ENCODE results near the gene CIRBP. TPM values are rescaled to one million over a fixed set of nuclear protein-coding genes. Genes with fewer than 3 reads are reported as not detected.

Gene CIRBP
- total and polyA plus RNA-seq, 2 donors (not counting 1 experiment from before 2014, with no cell fraction given): 104 to 298 TPM

DNA sequence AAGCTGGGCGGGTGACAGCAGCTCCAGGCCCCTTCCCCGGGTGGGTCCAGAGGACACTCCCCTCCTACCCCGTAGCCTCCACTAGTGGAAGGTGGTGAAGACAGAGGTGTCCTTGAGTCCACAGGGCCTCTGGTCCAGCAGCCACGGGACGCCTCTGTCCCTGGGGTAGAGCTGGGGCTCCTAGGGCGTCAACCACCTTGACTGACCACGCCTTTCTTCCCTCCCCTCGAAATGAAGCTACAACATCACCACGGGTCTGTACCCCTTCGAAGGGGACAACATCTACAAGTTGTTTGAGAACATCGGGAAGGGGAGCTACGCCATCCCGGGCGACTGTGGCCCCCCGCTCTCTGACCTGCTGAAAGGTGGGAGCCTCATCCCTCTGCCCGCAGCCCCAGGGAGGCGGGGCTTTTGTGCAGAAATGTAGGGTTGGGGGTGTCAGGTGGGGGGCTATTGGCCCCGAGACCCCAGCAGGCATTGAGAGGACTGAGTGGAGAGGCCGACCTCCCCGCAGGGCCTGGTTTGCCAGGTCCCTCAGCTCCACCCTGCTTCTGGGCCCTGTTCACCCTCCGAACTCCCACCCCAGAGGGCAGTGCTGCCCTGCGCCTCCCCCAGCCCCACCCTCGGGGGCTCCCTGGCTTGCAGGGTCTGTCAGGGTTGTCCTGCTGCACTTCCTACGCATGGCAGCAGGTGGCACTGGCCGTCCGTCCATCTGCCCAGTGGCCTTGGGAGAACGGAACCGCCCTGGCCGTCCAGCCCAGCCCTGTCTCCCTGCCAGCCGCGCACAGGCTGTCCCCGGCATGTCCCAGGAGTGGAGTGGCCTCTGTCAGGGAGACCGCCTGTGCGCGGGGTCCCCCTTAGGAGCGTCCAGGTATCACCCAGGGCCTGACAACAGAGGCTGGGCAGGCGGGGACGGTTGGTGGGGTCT is 47.9 kb upstream of the CIRBP start:
- Histone ChIP-seq H3K79me2 (ENCODE audit: control insufficient read depth, insufficient read depth, low read length) (peaks cover 25% of the 10 kb centered on the region), H3K27ac (ENCODE audit: insufficient read depth, low read length) (no peak overlapping the region), H4K20me1 (ENCODE audit: control insufficient read depth, extremely low read depth, insufficient read depth, low read length) (no peaks in the 10 kb centered on the region)

DNA sequence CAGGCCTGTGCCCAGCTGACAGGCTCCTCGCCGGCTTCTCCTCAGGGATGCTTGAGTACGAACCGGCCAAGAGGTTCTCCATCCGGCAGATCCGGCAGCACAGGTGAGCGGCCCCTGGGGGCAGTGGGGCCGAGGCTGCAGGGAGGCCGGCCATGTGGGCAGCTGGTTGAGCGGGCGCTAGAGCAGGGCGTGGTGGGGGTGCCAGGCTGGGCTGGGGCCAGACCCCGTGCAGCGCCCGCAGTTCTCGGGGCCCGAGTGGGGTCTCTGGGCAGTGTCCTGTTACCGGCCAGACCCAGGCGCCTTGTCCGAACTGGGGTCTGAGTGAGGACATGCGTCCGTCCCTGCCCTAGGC is 47.3 kb upstream of the CIRBP start:
- Histone ChIP-seq H3K79me2 (ENCODE audit: control insufficient read depth, insufficient read depth, low read length) (peaks cover 20% of the 10 kb centered on the region), H3K4me1 (ENCODE audit: control insufficient read depth, extremely low read depth, insufficient read depth, low read length) (peaks cover 4% of the 10 kb centered on the region), H3K4me3 (replicated peaks in 1 of 4; ENCODE audit: control extremely low read depth in 1 of 4, insufficient read depth in 1 of 4, low read depth in 3 of 4, low read length in 4 of 4) (no peak overlapping the region), H3K36me3 (ENCODE audit: control insufficient read depth, insufficient read depth, low read length) (peaks cover 38% of the 10 kb centered on the region), H4K20me1 (ENCODE audit: control insufficient read depth, extremely low read depth, insufficient read depth, low read length) (no peaks in the 10 kb centered on the region), H3K9ac (ENCODE audit: insufficient read depth, low read length) (peak overlapping the region; percentile 37), H3K27me3 (ENCODE audit: control insufficient read depth, insufficient read depth, low read length) (no peaks in the 10 kb centered on the region), H2AFZ (ENCODE audit: low read length) (no peak overlapping the region), H3K27ac (ENCODE audit: insufficient read depth, low read length) (no peak overlapping the region), H3K9me3 (ENCODE audit: control insufficient read depth, insufficient read depth, low read depth, low read length) (no peaks in the 10 kb centered on the region), H3K4me2 (ENCODE audit: extremely low read depth, insufficient read depth, low read length) (no peak overlapping the region)
- TF ChIP-seq, protein P1, sequence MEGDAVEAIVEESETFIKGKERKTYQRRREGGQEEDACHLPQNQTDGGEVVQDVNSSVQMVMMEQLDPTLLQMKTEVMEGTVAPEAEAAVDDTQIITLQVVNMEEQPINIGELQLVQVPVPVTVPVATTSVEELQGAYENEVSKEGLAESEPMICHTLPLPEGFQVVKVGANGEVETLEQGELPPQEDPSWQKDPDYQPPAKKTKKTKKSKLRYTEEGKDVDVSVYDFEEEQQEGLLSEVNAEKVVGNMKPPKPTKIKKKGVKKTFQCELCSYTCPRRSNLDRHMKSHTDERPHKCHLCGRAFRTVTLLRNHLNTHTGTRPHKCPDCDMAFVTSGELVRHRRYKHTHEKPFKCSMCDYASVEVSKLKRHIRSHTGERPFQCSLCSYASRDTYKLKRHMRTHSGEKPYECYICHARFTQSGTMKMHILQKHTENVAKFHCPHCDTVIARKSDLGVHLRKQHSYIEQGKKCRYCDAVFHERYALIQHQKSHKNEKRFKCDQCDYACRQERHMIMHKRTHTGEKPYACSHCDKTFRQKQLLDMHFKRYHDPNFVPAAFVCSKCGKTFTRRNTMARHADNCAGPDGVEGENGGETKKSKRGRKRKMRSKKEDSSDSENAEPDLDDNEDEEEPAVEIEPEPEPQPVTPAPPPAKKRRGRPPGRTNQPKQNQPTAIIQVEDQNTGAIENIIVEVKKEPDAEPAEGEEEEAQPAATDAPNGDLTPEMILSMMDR (conservative IDR thresholded peaks at IDR 0.05 in 1 of 2, IDR thresholded peaks at IDR 0.05 in 1 of 2; ENCODE audit: low read depth in 1 of 2, low read length in 2 of 2): no peak
- TF ChIP-seq EZH2 (IDR thresholded peaks at IDR 0.05; ENCODE audit: low read length, missing control alignments): no peak
- no peak for DNase-seq (ENCODE audit: low read depth in 2 of 2)

More for the DNA sequence above, 47.9 kb upstream of the CIRBP start:
- H3K36me3 ChIP-seq (ENCODE audit: control insufficient read depth, insufficient read depth, low read length): peaks cover 33% of the 10 kb centered on the region
- H3K9ac ChIP-seq (ENCODE audit: insufficient read depth, low read length): peak overlapping the region; percentile 37
- H3K9me3 ChIP-seq (ENCODE audit: control insufficient read depth, insufficient read depth, low read depth, low read length): no peaks in the 10 kb centered on the region
- H3K4me3 ChIP-seq (replicated peaks in 1 of 4; ENCODE audit: control extremely low read depth in 1 of 4, insufficient read depth in 1 of 4, low read depth in 3 of 4, low read length in 4 of 4): no peak overlapping the region
- peaks cover 4% of the 10 kb centered on the region for H3K4me1 ChIP-seq (ENCODE audit: control insufficient read depth, extremely low read depth, insufficient read depth, low read length)
- no peak overlapping the region for H3K4me2 ChIP-seq (ENCODE audit: extremely low read depth, insufficient read depth, low read length)
- H2AFZ ChIP-seq (ENCODE audit: low read length): no peak overlapping the region
- DNase-seq (ENCODE audit: low read depth in 2 of 2): peak; percentile 40 to 59
- no peak for TF ChIP-seq EZH2 (IDR thresholded peaks at IDR 0.05; ENCODE audit: low read length, missing control alignments)
- TF ChIP-seq, protein P1 (conservative IDR thresholded peaks at IDR 0.05 in 1 of 2, IDR thresholded peaks at IDR 0.05 in 1 of 2; ENCODE audit: low read depth in 1 of 2, low read length in 2 of 2): peak; percentile 56 to 65
- no peaks in the 10 kb centered on the region for H3K27me3 ChIP-seq (ENCODE audit: control insufficient read depth, insufficient read depth, low read length)

DNA sequence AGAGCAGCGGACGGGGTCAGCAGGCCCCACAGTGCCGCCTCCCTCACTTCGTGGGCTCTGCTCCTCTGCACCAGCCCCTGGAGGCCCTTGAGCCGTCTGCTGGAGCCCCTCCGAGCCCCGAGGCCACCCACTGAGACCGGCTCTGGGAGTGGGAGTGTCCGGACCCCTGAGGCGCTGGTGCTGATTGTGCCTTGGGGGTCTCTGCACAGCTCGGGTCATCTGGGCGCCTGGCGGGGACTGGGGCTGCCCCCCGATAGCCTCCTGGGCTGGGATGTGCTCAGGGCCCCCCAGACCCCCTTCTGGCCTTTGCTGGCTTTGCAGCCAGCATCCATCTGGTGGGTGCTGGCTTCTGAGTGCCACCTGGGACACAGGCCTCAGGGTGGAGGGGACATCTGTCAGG is 46.7 kb upstream of the CIRBP start:
- DNase-seq (ENCODE audit: low read depth in 2 of 2): no peak
- TF ChIP-seq EZH2 (IDR thresholded peaks at IDR 0.05; ENCODE audit: low read length, missing control alignments): no peak
- TF ChIP-seq, protein P1 (conservative IDR thresholded peaks at IDR 0.05 in 1 of 2, IDR thresholded peaks at IDR 0.05 in 1 of 2; ENCODE audit: low read depth in 1 of 2, low read length in 2 of 2): no peak
- no peaks in the 10 kb centered on the region for H4K20me1 ChIP-seq (ENCODE audit: control insufficient read depth, extremely low read depth, insufficient read depth, low read length)
- no peak overlapping the region for H2AFZ ChIP-seq (ENCODE audit: low read length)
- H3K27me3 ChIP-seq (ENCODE audit: control insufficient read depth, insufficient read depth, low read length): no peaks in the 10 kb centered on the region
- H3K9me3 ChIP-seq (ENCODE audit: control insufficient read depth, insufficient read depth, low read depth, low read length): no peaks in the 10 kb centered on the region
- H3K27ac ChIP-seq (ENCODE audit: insufficient read depth, low read length): no peak overlapping the region
- peaks cover 39% of the 10 kb centered on the region for H3K36me3 ChIP-seq (ENCODE audit: control insufficient read depth, insufficient read depth, low read length)
- H3K4me3 ChIP-seq (replicated peaks in 1 of 4; ENCODE audit: control extremely low read depth in 1 of 4, insufficient read depth in 1 of 4, low read depth in 3 of 4, low read length in 4 of 4): no peak overlapping the region
- no peak overlapping the region for H3K9ac ChIP-seq (ENCODE audit: insufficient read depth, low read length)
- H3K79me2 ChIP-seq (ENCODE audit: control insufficient read depth, insufficient read depth, low read length): peaks cover 15% of the 10 kb centered on the region
- peaks cover 4% of the 10 kb centered on the region for H3K4me1 ChIP-seq (ENCODE audit: control insufficient read depth, extremely low read depth, insufficient read depth, low read length)
- H3K4me2 ChIP-seq (ENCODE audit: extremely low read depth, insufficient read depth, low read length): no peak overlapping the region
